HEK293 (cell line): ENCODE data around the gene DHX16.

Experiments used
- BCL11B ChIP-seq: fragments of 450-650 bp; formaldehyde crosslinking; IDR thresholded peaks from 2 replicates; pipeline ENCODE4 v1.5.1; 2016; ENCODE audit warnings: low read depth, missing biosample characterization, missing genetic modification characterization
- CTCF ChIP-seq: fragments of 450-650 bp; formaldehyde crosslinking; IDR thresholded peaks from 2 replicates; pipeline ENCODE4 v1.5.1; 2016; ENCODE audit warnings: missing biosample characterization, missing genetic modification characterization
- PATZ1 ChIP-seq: fragments of 450-650 bp; formaldehyde crosslinking; IDR thresholded peaks from 2 replicates; pipeline ENCODE4 v1.5.1; 2016; ENCODE audit warnings: missing biosample characterization, missing genetic modification characterization
- REPIN1 ChIP-seq: fragments of 450-650 bp; formaldehyde crosslinking; IDR thresholded peaks from 2 replicates; pipeline ENCODE4 v1.5.1; 2017; ENCODE audit warnings: missing biosample characterization, missing genetic modification characterization, low read depth
- TCF7L2 ChIP-seq: IDR thresholded peaks from 2 replicates; pipeline ENCODE4 v1.6.1; 2011; ENCODE audit warnings: low read depth, mild to moderate bottlenecking, inconsistent platforms, low read length, moderate library complexity, borderline replicate concordance
- ZBTB44 ChIP-seq: fragments of 450-650 bp; IDR thresholded peaks from 2 replicates; pipeline ENCODE4 v1.5.1; 2018; ENCODE audit warnings: missing biosample characterization, mild to moderate bottlenecking, missing genetic modification characterization
- ZFP3 ChIP-seq: fragments of 450-650 bp; formaldehyde crosslinking; IDR thresholded peaks from 2 replicates; pipeline ENCODE4 v1.5.1; 2016; ENCODE audit warnings: low read depth, missing biosample characterization, missing genetic modification characterization
- ZNF202 ChIP-seq: fragments of 450-650 bp; formaldehyde crosslinking; IDR thresholded peaks from 2 replicates; pipeline ENCODE4 v1.5.1; 2016; ENCODE audit warnings: missing biosample characterization, missing genetic modification characterization, borderline replicate concordance
- ZNF24 ChIP-seq: fragments of 450-650 bp; formaldehyde crosslinking; IDR thresholded peaks from 2 replicates; pipeline ENCODE4 v1.5.1; 2016; ENCODE audit warnings: missing biosample characterization, missing genetic modification characterization
- ZNF561 ChIP-seq: fragments of 450-650 bp; IDR thresholded peaks from 2 replicates; pipeline ENCODE4 v1.5.1; 2018; ENCODE audit warnings: missing biosample characterization, missing genetic modification characterization, borderline replicate concordance
- ZNF645 ChIP-seq: fragments of 450-650 bp; formaldehyde crosslinking; IDR thresholded peaks from 2 replicates; pipeline ENCODE4; 2016; ENCODE audit warnings: missing biosample characterization, missing genetic modification characterization
- ZSCAN18 ChIP-seq: fragments of 450-650 bp; formaldehyde crosslinking; IDR thresholded peaks from 2 replicates; pipeline ENCODE4 v1.5.1; 2016; ENCODE audit warnings: missing biosample characterization, missing genetic modification characterization

GRCh38 chr6:30635834-30636233 is 37.0 kb downstream of the DHX16 start:
- TF ChIP-seq REPIN1 (tag by site-specific recombination) (no peak), ZFP3 (no peak), BCL11B (tag by site-specific recombination) (no peak), ZNF24 (tag by site-specific recombination) (no peak), ZNF202 (tag by site-specific recombination) (no peak), CTCF (tag by site-specific recombination) (no peak), ZNF645 (tag by site-specific recombination) (no peak), ZBTB44 (tag by site-specific recombination) (no peak), ZNF561 (no peak), ZSCAN18 (tag by site-specific recombination) (no peak), TCF7L2 (no peak), PATZ1 (no peak)
